SIG-M5 (cell line): ENCODE measurements around the gene AGO3.

Experiments used
- DNase-seq: peaks from one replicate; lab custom pipeline; 2025; lab: John Stamatoyannopoulos, UW

Gene AGO3

GRCh38 chr1:36096500-36097432, 165.9 kb downstream of the AGO3 start:
- no peak for DNase-seq

GRCh38 chr1:36097693-36098585, 167.0 kb downstream of the AGO3 start:
- no peak for DNase-seq

- DNase-seq, result no peak
Measured at GRCh38 chr1:36098650-36099365, 167.9 kb downstream of the AGO3 start.

- DNase-seq, result no peak
Measured at GRCh38 chr1:36099681-36100341, 168.9 kb downstream of the AGO3 start.

GRCh38 chr1:36100376-36100775, 169.5 kb downstream of the AGO3 start:
- no peak for DNase-seq

GRCh38 chr1:36101546-36101945, 170.6 kb downstream of the AGO3 start:
- no peak for DNase-seq

- no peak for DNase-seq
Measured at GRCh38 chr1:36106269-36106668, 175.4 kb downstream of the AGO3 start.

- no peak for DNase-seq
Measured at GRCh38 chr1:36107394-36107793, 176.5 kb downstream of the AGO3 start.

DNA sequence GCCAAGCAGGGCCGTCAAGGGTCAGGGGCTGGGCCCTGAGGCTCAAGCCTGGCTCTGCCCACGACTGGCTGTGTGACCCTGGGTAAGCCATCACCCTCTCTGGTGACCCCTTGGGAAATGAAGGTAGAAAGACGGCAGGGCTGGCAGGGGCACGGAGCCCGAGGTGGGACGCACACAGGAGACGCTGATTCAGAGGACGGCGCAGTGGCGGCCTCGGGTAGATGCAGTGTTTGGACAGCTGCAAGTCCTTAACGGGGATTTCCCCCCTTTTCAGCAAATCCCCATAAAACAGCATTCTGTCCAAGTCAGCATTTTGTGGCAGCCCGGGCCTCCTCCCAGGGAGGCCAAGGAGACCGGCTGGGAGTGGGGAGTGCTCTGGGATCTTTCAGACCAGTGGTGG, 177.4 kb downstream of the AGO3 start:
- DNase-seq, result no peak

GRCh38 chr1:36109041-36109679, 178.3 kb downstream of the AGO3 start:
- no peak for DNase-seq

- DNase-seq, result no peak
Measured at GRCh38 chr1:36111151-36111550, 180.2 kb downstream of the AGO3 start.

DNA sequence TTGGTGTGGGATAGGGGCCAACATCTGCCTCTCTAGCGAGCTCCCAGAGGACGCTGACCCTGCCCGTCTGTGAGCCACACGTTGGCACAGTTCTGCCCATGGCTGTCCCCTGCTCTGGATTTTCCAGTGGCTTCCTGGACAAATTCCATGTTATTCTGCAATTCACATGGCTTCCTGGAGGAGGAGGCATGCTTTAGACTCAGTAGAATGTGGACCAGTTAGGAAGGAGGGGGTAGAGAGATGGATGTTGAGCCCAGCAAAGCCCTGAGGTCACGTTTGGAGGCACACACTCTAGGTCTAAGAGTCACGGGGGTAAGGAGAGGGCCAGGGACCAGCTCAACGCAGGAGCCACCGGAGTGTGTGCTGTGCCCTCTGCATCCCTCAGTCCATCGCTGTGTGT, 181.9 kb downstream of the AGO3 start:
- DNase-seq, result no peak

GRCh38 chr1:36114371-36114770, 183.5 kb downstream of the AGO3 start:
- no peak for DNase-seq

DNA sequence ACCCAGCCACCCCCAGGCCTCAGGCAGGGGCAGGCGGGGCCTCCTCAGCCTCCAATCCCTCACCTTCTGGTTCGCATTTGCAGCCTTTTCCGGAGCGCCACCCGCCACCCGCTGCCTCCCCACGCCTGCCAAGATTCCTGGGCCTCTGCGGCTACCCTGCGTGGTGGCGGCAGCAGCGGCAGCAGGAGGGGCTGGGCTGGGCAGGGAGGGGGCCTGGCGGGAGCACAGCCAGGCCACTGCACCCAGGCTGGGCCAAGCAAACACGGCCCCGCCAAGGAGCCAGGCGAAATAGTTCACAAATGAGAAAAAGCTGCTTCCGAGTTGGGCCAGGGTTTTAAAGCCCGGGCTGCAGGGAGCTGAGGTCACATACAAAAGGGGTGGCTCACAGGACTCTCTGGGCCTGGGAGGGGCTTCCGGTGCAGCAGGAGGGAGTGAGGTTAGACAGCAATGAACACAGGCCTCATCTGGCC, 184.3 kb downstream of the AGO3 start:
- no peak for DNase-seq

GRCh38 chr1:36115931-36116330, 185.0 kb downstream of the AGO3 start:
- no peak for DNase-seq

DNA sequence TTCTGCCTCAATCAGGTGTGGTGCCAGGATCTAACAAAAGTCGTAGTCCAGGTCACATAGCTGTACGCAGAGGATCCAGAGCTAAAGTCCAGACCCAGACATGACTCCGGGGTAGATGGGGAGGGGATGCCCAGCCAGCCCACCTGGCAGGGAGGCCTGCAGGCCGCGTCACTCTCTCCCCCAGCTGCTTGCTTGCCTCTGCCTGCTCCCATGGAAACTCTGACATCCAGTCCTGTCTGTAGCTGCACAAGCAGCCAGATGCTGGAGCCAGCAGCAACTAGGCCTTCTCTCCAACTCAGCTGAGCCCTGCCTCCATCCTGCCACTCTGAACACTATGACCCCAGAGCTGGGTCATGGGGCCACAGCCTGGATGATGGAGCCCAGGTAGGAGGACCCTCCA, 186.0 kb downstream of the AGO3 start:
- DNase-seq, result no peak

- DNase-seq, result no peak
Measured at GRCh38 chr1:36118447-36119204, 187.7 kb downstream of the AGO3 start.

- DNase-seq, result no peak
Measured at GRCh38 chr1:36119456-36119855, 188.6 kb downstream of the AGO3 start.
